Cardiac muscle cell (in vitro differentiated cells and primary cell): ENCODE data around the gene TJP1. TPM values are rescaled to one million over a fixed set of nuclear protein-coding genes. Genes with fewer than 3 reads are reported as not detected.
"Not testable (repeated sequence)": the region's sequence is repeated elsewhere in the genome, so short reads cannot be mapped to it uniquely, and the experiment has no call there.

Experiments used
- DNase-seq, 2 donors: peaks; one replicate each; pipeline versions ENCODE4 v3.0.0 to v3.0.0-alpha.2; 2010 to 2017; ENCODE audit warnings: low read depth in 1 of 2, low spot score in 1 of 2
- H3K27ac ChIP-seq: fragments of 200-600 bp; sonication (generic); 2 replicates; pipeline ENCODE4 v1.5.1; 2016
- H3K27me3 ChIP-seq: fragments of 200-600 bp; sonication (generic); 2 replicates; pipeline ENCODE4 v1.6.0; 2016; ENCODE audit warnings: control low read depth
- H3K36me3 ChIP-seq: fragments of 200-600 bp; sonication (generic); 2 replicates; pipeline ENCODE4 v1.5.1; 2016; ENCODE audit warnings: control low read depth
- H3K4me1 ChIP-seq: fragments of 200-600 bp; sonication (generic); 2 replicates; pipeline ENCODE4 v1.8.1; 2017; ENCODE audit warnings: low read depth, mild to moderate bottlenecking, mixed run types
- H3K4me3 ChIP-seq: fragments of 200-600 bp; sonication (generic); 2 replicates; pipeline ENCODE4 v1.5.1; 2016; ENCODE audit warnings: mild to moderate bottlenecking
- H3K9me3 ChIP-seq: fragments of 200-600 bp; sonication (generic); 2 replicates; pipeline ENCODE4 v1.5.1; 2017; ENCODE audit warnings: low read depth, mild to moderate bottlenecking, control low read depth
- polyA plus RNA-seq: library from polyadenylated mRNA; unstranded; fragments of >200 nt; fragmentation: Nextera tagmentation; extraction: Ambion mirVana; gene quantifications from 2 replicates; pipeline ENCODE4 v1.2.1, GENCODE V29; 2016
- total RNA-seq: library from RNA; depleted of rRNA; stranded (reverse); fragments of >200 nt; gene quantifications from 2 replicates; pipeline ENCODE4 v1.2.3, GENCODE V29; 2016
- TF ChIP-seq, protein P1 (sequence below): IDR thresholded peaks from 2 replicates; pipeline ENCODE4 v1.5.1; 2012; ENCODE audit warnings: low read depth, mild to moderate bottlenecking, low read length

TJP1 gene
- total and polyA plus RNA-seq, 2 experiments from 2014 or later, result 66.6 to 93.9 TPM

DNA sequence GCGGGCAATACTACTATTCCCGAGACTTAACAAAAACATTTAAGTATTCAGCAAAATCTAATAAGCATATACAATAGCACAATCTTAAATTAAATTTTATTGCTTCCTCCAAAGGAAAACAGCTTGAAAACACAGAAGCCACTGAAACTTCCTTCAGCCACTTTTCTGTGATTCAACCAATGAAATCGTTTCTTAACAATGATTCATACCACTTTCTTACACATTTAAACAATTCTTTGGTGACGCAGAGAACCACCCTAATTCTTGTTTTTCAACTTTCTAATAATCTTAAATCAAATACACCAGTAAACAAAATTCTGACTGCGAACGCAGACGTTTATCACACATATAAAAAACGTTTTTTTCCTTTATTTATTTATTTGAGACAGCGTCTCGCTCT lies 4.1 kb downstream of the TJP1 start:
- H3K9me3 ChIP-seq, result no peaks in the 10 kb centered on the region
- H3K27me3 ChIP-seq, result no peaks in the 10 kb centered on the region
- peaks cover 22% of the 10 kb centered on the region for H3K4me1 ChIP-seq
- TF ChIP-seq, protein P1, sequence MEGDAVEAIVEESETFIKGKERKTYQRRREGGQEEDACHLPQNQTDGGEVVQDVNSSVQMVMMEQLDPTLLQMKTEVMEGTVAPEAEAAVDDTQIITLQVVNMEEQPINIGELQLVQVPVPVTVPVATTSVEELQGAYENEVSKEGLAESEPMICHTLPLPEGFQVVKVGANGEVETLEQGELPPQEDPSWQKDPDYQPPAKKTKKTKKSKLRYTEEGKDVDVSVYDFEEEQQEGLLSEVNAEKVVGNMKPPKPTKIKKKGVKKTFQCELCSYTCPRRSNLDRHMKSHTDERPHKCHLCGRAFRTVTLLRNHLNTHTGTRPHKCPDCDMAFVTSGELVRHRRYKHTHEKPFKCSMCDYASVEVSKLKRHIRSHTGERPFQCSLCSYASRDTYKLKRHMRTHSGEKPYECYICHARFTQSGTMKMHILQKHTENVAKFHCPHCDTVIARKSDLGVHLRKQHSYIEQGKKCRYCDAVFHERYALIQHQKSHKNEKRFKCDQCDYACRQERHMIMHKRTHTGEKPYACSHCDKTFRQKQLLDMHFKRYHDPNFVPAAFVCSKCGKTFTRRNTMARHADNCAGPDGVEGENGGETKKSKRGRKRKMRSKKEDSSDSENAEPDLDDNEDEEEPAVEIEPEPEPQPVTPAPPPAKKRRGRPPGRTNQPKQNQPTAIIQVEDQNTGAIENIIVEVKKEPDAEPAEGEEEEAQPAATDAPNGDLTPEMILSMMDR, result no peak
- H3K4me3 ChIP-seq, result no peak overlapping the region
- peaks cover 2% of the 10 kb centered on the region for H3K36me3 ChIP-seq
- no peak overlapping the region for H3K27ac ChIP-seq
- DNase-seq, result no peak

DNA sequence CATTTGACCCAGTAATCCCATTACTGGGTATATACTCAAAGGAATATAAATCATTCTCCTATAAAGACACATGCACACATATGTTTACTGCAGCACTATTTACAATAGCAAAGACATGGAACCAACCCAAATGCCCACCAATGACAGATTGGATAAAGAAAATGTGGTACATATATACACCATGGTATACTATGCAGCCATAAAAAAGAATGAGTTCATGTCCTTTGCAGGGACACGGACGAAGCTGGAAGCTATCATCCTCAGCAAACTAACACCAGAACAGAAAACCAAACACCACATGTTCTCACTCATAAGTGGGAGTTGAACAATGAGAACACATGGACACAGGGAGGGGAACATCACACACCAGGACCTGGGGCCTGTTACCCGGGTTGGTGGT lies 4.8 kb downstream of the TJP1 start:
- H3K36me3 ChIP-seq, H3K27ac ChIP-seq, H3K27me3 ChIP-seq, DNase-seq, H3K4me3 ChIP-seq, H3K9me3 ChIP-seq: not testable (repeated sequence)
- peaks cover 23% of the 10 kb centered on the region for H3K4me1 ChIP-seq

DNA sequence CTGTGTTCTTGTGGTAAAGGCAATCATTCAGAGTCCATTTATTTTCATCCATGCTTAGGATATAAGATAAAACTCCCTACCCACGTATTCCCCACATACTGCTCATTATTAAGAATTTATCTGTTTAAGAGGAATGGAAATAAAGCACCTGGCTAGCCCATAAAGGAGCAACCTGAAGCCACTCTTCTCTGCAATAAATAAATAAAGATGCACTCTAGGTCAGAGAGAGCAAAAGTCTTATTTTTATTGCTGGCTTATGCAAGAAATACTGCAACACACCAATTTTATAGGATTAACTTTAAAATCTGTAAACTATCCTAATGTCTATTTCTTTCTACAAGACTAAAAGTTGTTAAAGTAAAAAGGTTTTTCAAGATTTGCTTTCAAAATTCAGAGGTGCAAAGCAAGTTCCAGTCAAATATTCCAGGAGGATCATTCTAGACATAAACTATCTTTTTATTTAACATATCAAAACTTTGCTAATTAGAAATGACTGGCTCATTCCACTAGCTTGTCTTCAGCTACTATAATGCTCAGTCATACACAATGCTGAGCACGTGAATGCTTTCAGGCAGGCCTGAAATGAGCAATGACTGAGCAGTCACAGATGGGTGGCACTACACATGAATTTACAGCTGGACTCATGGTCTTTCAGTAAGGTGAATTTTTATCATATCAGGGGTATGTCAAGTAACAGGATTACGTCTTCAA lies 7.1 kb downstream of the TJP1 start:
- H3K27me3 ChIP-seq, result no peaks in the 10 kb centered on the region
- no peaks in the 10 kb centered on the region for H3K36me3 ChIP-seq
- TF ChIP-seq, protein P1, result no peak
- peak overlapping the region; percentile 26 for H3K27ac ChIP-seq
- no peaks in the 10 kb centered on the region for H3K9me3 ChIP-seq
- peaks cover 28% of the 10 kb centered on the region for H3K4me1 ChIP-seq
- peak in 1 of 2 donors; percentile 35 for DNase-seq
- H3K4me3 ChIP-seq, result no peak overlapping the region

DNA sequence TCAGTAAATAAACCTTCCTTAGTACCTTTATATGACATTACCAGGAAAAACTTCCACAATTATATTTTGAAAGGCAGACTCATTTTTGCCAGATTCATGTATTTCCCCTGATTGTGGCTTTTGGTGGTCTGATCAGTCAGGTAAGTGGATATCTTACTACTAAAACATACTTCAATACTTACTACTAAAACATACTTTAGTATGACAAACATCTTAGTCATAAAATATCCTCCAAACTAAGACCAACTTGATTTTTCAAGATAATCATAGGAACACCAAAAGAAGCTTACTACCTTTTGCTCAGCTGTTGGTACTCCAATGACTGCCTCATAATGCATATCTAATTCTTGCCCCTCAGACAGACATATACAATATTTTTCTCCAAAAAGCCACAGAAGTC lies 9.3 kb downstream of the TJP1 start:
- TF ChIP-seq, protein P1, result no peak
- no peaks in the 10 kb centered on the region for H3K9me3 ChIP-seq
- H3K36me3 ChIP-seq, result no peaks in the 10 kb centered on the region
- H3K27me3 ChIP-seq, result no peaks in the 10 kb centered on the region
- peaks cover 21% of the 10 kb centered on the region for H3K4me1 ChIP-seq
- no peak for DNase-seq
- no peak overlapping the region for H3K27ac ChIP-seq
- no peak overlapping the region for H3K4me3 ChIP-seq

DNA sequence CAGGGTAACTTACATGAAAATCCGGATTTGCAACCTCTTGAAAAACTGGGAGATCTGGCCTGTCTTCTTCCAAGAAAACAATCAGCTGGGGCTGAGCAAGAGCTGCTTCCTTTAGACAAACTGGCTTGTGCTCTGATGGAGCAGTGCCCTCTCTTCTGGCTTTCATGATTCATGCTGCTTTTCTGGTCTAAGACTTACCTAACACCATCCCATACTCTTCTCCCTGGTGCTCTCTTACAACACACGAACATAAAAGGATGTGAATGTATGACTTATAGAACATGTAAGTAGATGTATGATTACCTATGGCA lies 9.9 kb downstream of the TJP1 start:
- no peak overlapping the region for H3K27ac ChIP-seq
- DNase-seq, result peak in 1 of 2 donors; percentile 61

DNA sequence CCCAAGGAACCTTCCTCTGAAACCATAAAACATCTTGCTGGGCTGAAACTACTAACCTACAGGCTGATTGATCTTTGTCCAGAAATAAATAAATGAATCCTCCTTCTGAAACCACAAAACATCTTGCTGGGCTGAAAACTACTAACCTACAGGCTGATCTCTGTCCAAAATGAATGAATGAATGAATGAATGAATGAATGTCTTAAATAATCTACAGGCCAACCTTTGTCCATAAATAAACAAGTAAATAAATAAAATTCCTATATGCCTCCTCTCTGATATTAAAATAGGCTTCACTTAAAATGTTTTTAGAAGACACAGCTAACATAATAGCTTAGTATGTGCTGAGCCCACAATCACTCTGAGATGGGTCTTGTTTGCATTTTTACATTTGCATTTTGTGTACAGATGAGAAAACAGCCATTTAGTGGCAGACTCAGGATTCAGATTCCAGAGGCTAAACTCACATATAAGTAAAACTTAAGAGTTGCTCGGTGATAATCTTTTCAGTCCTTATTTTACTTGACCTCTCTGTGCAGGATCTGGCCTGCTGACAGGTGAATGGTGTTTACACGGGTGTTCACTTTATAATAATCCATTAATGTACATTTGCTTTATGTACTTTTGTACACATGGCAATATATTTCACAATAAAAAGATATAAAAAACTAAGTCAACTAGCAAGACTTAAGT lies 10.4 kb downstream of the TJP1 start:
- Histone ChIP-seq H3K36me3 (no peaks in the 10 kb centered on the region), H3K9me3 (no peaks in the 10 kb centered on the region), H3K4me1 (peaks cover 26% of the 10 kb centered on the region), H3K27me3 (no peaks in the 10 kb centered on the region), H3K27ac (no peak overlapping the region), H3K4me3 (no peak overlapping the region)
- TF ChIP-seq, protein P1, result no peak
- DNase-seq, result no peak

More for the DNA sequence above, 9.9 kb downstream of the TJP1 start:
- H3K9me3 ChIP-seq, result no peaks in the 10 kb centered on the region
- no peaks in the 10 kb centered on the region for H3K27me3 ChIP-seq
- H3K4me3 ChIP-seq, result no peak overlapping the region
- H3K4me1 ChIP-seq, result peaks cover 21% of the 10 kb centered on the region
- no peaks in the 10 kb centered on the region for H3K36me3 ChIP-seq
- TF ChIP-seq, protein P1, result no peak
